AG08395 (cell line): ENCODE measurements around the gene C4B.
"Not testable (repeated sequence)": the region's sequence is repeated elsewhere in the genome, so short reads cannot be mapped to it uniquely, and the experiment has no call there.

Experiments
- DNase-seq: peaks from one replicate; pipeline ENCODE4 v3.0.0; 2012; ENCODE audit warnings: mixed read lengths, low spot score

C4B gene

GRCh38 chr6:32014547-32014946 is at the start of gene C4B:
Gene C4B (plus strand): TSS chr6:32014795. CDS start chr6:32014846, 51 bp downstream.
- not testable (repeated sequence) for DNase-seq

- no peak for DNase-seq
Measured at GRCh38 chr6:31965700-31966099, 48.9 kb upstream of the C4B start.

- DNase-seq: no peak
Measured at GRCh38 chr6:31966506-31966905, 48.1 kb upstream of the C4B start.

- DNase-seq: no peak
Measured at GRCh38 chr6:31966997-31967925, 47.3 kb upstream of the C4B start.

GRCh38 chr6:31967926-31968320 is 46.7 kb upstream of the C4B start:
- no peak for DNase-seq

- no peak for DNase-seq
Measured at GRCh38 chr6:31968326-31968725, 46.3 kb upstream of the C4B start.

GRCh38 chr6:31968791-31969711 is 45.5 kb upstream of the C4B start:
- DNase-seq: no peak

- DNase-seq: peak; percentile 10
Measured at GRCh38 chr6:31969712-31970603, 44.6 kb upstream of the C4B start.

GRCh38 chr6:31970604-31971271 is 43.9 kb upstream of the C4B start:
- no peak for DNase-seq

GRCh38 chr6:31971279-31971992 is 43.2 kb upstream of the C4B start:
- DNase-seq: no peak

GRCh38 chr6:31971993-31972708 is 42.4 kb upstream of the C4B start, which contains the start of gene DXO:
Gene DXO (minus strand): TSS chr6:31972138. CDS start chr6:31971675, 463 bp downstream.
- DNase-seq: peak; percentile 99

GRCh38 chr6:31972709-31973350 is 41.8 kb upstream of the C4B start:
- DNase-seq: peak; percentile 73

GRCh38 chr6:31976065-31976464 is 38.5 kb upstream of the C4B start:
- DNase-seq: not testable (repeated sequence)

- no peak for DNase-seq
Measured at GRCh38 chr6:31977816-31978431, 36.7 kb upstream of the C4B start.

GRCh38 chr6:31978831-31979230 is 35.8 kb upstream of the C4B start:
- DNase-seq: no peak

- DNase-seq: no peak
Measured at GRCh38 chr6:31979238-31979898, 35.2 kb upstream of the C4B start.

GRCh38 chr6:31980195-31980876 is 34.3 kb upstream of the C4B start:
- DNase-seq: not testable (repeated sequence)
